H9 (cell line): ENCODE results near the gene SMTNL2. TPM values are rescaled to one million over a fixed set of nuclear protein-coding genes. Genes with fewer than 3 reads are reported as not detected.

Experiments used
- DNase-seq: peaks from one replicate; pipeline ENCODE4 v3.0.0-alpha.2; 2017
- H2AFZ ChIP-seq: one replicate; pipeline ENCODE4 v1.6.1; 2013; ENCODE audit warnings: mild to moderate bottlenecking, low read length, control low read depth, moderate library complexity
- H2AK5ac ChIP-seq: 2 replicates; pipeline ENCODE4 v1.6.1; 2013; ENCODE audit warnings: low read length, control low read depth, mixed read lengths; ENCODE audit not compliant: insufficient read length
- H2BK120ac ChIP-seq: one replicate; pipeline ENCODE4 v1.6.1; 2013; ENCODE audit warnings: low read depth, mild to moderate bottlenecking, low read length, control low read depth, inconsistent platforms; ENCODE audit not compliant: poor library complexity, severe bottlenecking
- H2BK12ac ChIP-seq: 2 replicates; pipeline ENCODE4 v1.6.1; 2013; ENCODE audit warnings: low read length, control low read depth, mixed read lengths, low read depth; ENCODE audit not compliant: insufficient read length
- H2BK15ac ChIP-seq: 2 replicates; pipeline ENCODE4 v1.6.1; 2013; ENCODE audit warnings: low read depth, low read length, control low read depth
- H2BK20ac ChIP-seq: one replicate; pipeline ENCODE4 v1.6.1; 2013; ENCODE audit warnings: low read depth, mild to moderate bottlenecking, low read length, control low read depth, inconsistent platforms; ENCODE audit not compliant: poor library complexity, severe bottlenecking
- H2BK5ac ChIP-seq: 2 replicates; pipeline ENCODE4 v1.6.1; 2013; ENCODE audit warnings: low read length, control low read depth, mixed read lengths; ENCODE audit not compliant: insufficient read length
- H3K14ac ChIP-seq: 2 replicates; pipeline ENCODE4 v1.6.1; 2013; ENCODE audit warnings: low read length, control low read depth; ENCODE audit not compliant: insufficient read depth
- H3K18ac ChIP-seq: 2 replicates; pipeline ENCODE4 v1.6.1; 2013; ENCODE audit warnings: low read depth, mild to moderate bottlenecking, mixed read lengths, low read length, control low read depth; ENCODE audit not compliant: insufficient read length
- H3K23ac ChIP-seq: 2 replicates; pipeline ENCODE4 v1.6.1; 2013; ENCODE audit warnings: low read length, control low read depth, mixed read lengths, low read depth; ENCODE audit not compliant: insufficient read length
- H3K23me2 ChIP-seq: 2 replicates; pipeline ENCODE4 v1.6.1; 2013; ENCODE audit warnings: low read depth, mild to moderate bottlenecking, mixed read lengths, low read length, control low read depth; ENCODE audit not compliant: insufficient read length, poor library complexity, severe bottlenecking
- H3K27ac ChIP-seq: 2 replicates; pipeline ENCODE4 v1.5.1; 2013; ENCODE audit warnings: low read length, control low read depth, mixed read lengths, low read depth; ENCODE audit not compliant: insufficient read length
- H3K27me3 ChIP-seq: 2 replicates; pipeline ENCODE4 v1.6.1; 2013; ENCODE audit warnings: low read length, control low read depth, inconsistent platforms; ENCODE audit not compliant: insufficient read depth
- H3K4ac ChIP-seq: 2 replicates; pipeline ENCODE4 v1.6.1; 2013; ENCODE audit warnings: low read depth, mild to moderate bottlenecking, control low read depth, inconsistent platforms, low read length, moderate library complexity
- H3K4me1 ChIP-seq: 2 replicates; pipeline ENCODE4 v1.6.1; 2013; ENCODE audit warnings: low read length, control low read depth, inconsistent platforms; ENCODE audit not compliant: insufficient read depth
- H3K4me2 ChIP-seq: 2 replicates; pipeline ENCODE4 v1.6.1; 2013; ENCODE audit warnings: low read length, control low read depth, mixed read lengths; ENCODE audit not compliant: insufficient read length, insufficient read depth
- H3K56ac ChIP-seq: 2 replicates; pipeline ENCODE4 v1.6.1; 2013; ENCODE audit warnings: low read depth, mild to moderate bottlenecking, mixed read lengths, low read length, control low read depth; ENCODE audit not compliant: insufficient read length
- H3K79me1 ChIP-seq: 2 replicates; pipeline ENCODE4 v1.6.1; 2013; ENCODE audit warnings: low read depth, mild to moderate bottlenecking, moderate library complexity, low read length, control low read depth, inconsistent platforms; ENCODE audit not compliant: insufficient read depth, poor library complexity, severe bottlenecking
- H3K79me2 ChIP-seq: 2 replicates; pipeline ENCODE4 v1.6.1; 2013; ENCODE audit warnings: low read length, control low read depth, inconsistent platforms; ENCODE audit not compliant: insufficient read depth
- H3K9ac ChIP-seq: 2 replicates; pipeline ENCODE4 v1.6.1; 2013; ENCODE audit warnings: low read length, control low read depth, mixed read lengths; ENCODE audit not compliant: insufficient read length; ENCODE audit errors: extremely low read depth
- H3K9me3 ChIP-seq: one replicate; pipeline ENCODE4 v1.6.1; 2013; ENCODE audit warnings: low read depth, low read length, inconsistent platforms; ENCODE audit not compliant: control insufficient read depth
- H3T11ph ChIP-seq: one replicate; pipeline ENCODE4 v1.6.1; 2013; ENCODE audit warnings: mild to moderate bottlenecking, low read length, control low read depth, inconsistent platforms
- H4K20me1 ChIP-seq: one replicate; pipeline ENCODE4 v1.6.1; 2013; ENCODE audit not compliant: control insufficient read depth, insufficient read length, insufficient read depth
- H4K5ac ChIP-seq: 2 replicates; pipeline ENCODE4 v1.6.1; 2013; ENCODE audit warnings: low read depth, mild to moderate bottlenecking, mixed read lengths, low read length, control low read depth; ENCODE audit not compliant: insufficient read length
- H4K8ac ChIP-seq: replicated peaks from 2 replicates; pipeline ENCODE4 v1.6.1; 2013; ENCODE audit warnings: low read length, control low read depth, mixed read lengths, low read depth; ENCODE audit not compliant: insufficient read length
- H4K91ac ChIP-seq: 2 replicates; pipeline ENCODE4 v1.6.1; 2013; ENCODE audit warnings: low read depth, mild to moderate bottlenecking, moderate library complexity, mixed read lengths, low read length, control low read depth; ENCODE audit not compliant: insufficient read length
- H3K27ac Mint-ChIP-seq, 3 experiments: 2 replicates in 2 of 3; 3 replicates in 1 of 3; pipeline ENCODE4 v1.8.0; 2020 to 2021; ENCODE audit warnings: mixed read lengths in 3 of 3, mild to moderate bottlenecking in 1 of 3, moderate library complexity in 1 of 3
- H3K27me3 Mint-ChIP-seq: 2 replicates; pipeline ENCODE4 v1.8.0; 2021; ENCODE audit warnings: low read depth, mild to moderate bottlenecking, moderate library complexity, mixed read lengths
- H3K36me3 Mint-ChIP-seq, 3 experiments: 2 replicates in 2 of 3; 3 replicates in 1 of 3; pipeline ENCODE4 v1.8.0; 2020 to 2021; ENCODE audit warnings: low read depth in 3 of 3, mixed read lengths in 3 of 3; ENCODE audit not compliant: insufficient read depth in 1 of 3
- H3K4me1 Mint-ChIP-seq, 2 experiments: 2 replicates each; pipeline ENCODE4 v1.8.0; 2020; ENCODE audit warnings: mixed read lengths in 2 of 2
- H3K4me3 Mint-ChIP-seq, 2 experiments: 2 replicates in 1 of 2; 3 replicates in 1 of 2; pipeline ENCODE4 v1.8.0; 2020 to 2021; ENCODE audit warnings: mild to moderate bottlenecking in 2 of 2, mixed read lengths in 2 of 2, moderate library complexity in 1 of 2
- H3K9me3 Mint-ChIP-seq, 2 experiments: 2 replicates in 1 of 2; 3 replicates in 1 of 2; pipeline ENCODE4 v1.8.0; 2020; ENCODE audit warnings: mild to moderate bottlenecking in 2 of 2, mixed read lengths in 2 of 2, moderate library complexity in 1 of 2
- CTCF ChIP-seq: fragments of 200-600 bp; sonication (generic); conservative IDR thresholded peaks from 3 replicates; pipeline ENCODE4 v1.8.0; 2021; ENCODE audit warnings: antibody characterized with exemption, mild to moderate bottlenecking
- WGBS: extraction: QIAGEN DNeasy Blood & Tissue Kit; methylation state at CpG from one replicate; pipeline ENCODE4 v1.1.7; 2013; ENCODE audit warnings: missing lambda C conversion rate, low lambda C conversion rate, mixed read lengths; ENCODE audit not compliant: insufficient read length; ENCODE audit errors: extremely low coverage; 5-methylcytosine and 5-hydroxymethylcytosine counted together
- total RNA-seq: library from RNA; stranded (reverse); gene quantifications from 2 replicates; pipeline ENCODE4 v1.2.1, GENCODE V29; 2021

The SMTNL2 gene
- total RNA-seq, 1 experiment from 2014 or later = 0.77 TPM

- Histone ChIP-seq H3K27ac (no peak within 1 kb of the TSS), H3K14ac (no peak within 1 kb of the TSS), H2BK5ac (no peak within 1 kb of the TSS), H2BK12ac (no peak within 1 kb of the TSS), H2BK120ac (no peak within 1 kb of the TSS), H2AFZ (no peak within 1 kb of the TSS), H3K9me3 (no peaks in the 10 kb centered on the region), H3K9ac (no peak within 1 kb of the TSS), H3K79me1 (no peaks in the 10 kb centered on the region), H3K4ac (no peak within 1 kb of the TSS), H3T11ph (no peak within 1 kb of the TSS), H2AK5ac (no peak within 1 kb of the TSS), H4K20me1 (no peaks in the 10 kb centered on the region), H3K4me2 (no peak within 1 kb of the TSS), H3K4me1 (peaks cover 4% of the 10 kb centered on the region; the same call in 1 of the 2 replicates), H4K91ac (no peak within 1 kb of the TSS), H2BK20ac (no peak within 1 kb of the TSS), H4K8ac (no peak within 1 kb of the TSS), H2BK15ac (no peak within 1 kb of the TSS), H3K18ac (no peak within 1 kb of the TSS), H4K5ac (no peak within 1 kb of the TSS), H3K27me3 (no peaks in the 10 kb centered on the region), H3K23me2 (no peaks in the 10 kb centered on the region), H3K79me2 (no peaks in the 10 kb centered on the region), H3K56ac (no peak within 1 kb of the TSS), H3K23ac (no peak within 1 kb of the TSS)
- TF ChIP-seq CTCF = no peak
- H3K27me3 Mint-ChIP-seq = peaks cover 10% of the 10 kb centered on the region; the same call in 1 of the 2 replicates
- no peak within 1 kb of the TSS; a peak in 1 of 7 replicates for H3K27ac Mint-ChIP-seq
- H3K9me3 Mint-ChIP-seq = no peaks in the 10 kb centered on the region
- H3K4me1 Mint-ChIP-seq = peaks cover 22 to 29% of the 10 kb centered on the region in 2 experiments
- no peaks in the 10 kb centered on the region for H3K36me3 Mint-ChIP-seq
- H3K4me3 Mint-ChIP-seq = no peak within 1 kb of the TSS
- no CpG with 5 or more reads among the region's 12 CpGs for WGBS
- DNase-seq = no peak
These were observed 23.9 kb upstream of the SMTNL2 start, which contains the start of gene GGT6 for GRCh38 chr17:4560421-4560820. Gene GGT6, minus strand, starts transcription at chr17:4560577. Its CDS starts 56 bp downstream, at chr17:4560521.
